CD4-positive, alpha-beta memory T cell (primary cell): ENCODE results near the gene FAT1. TPM values are rescaled to one million over a fixed set of nuclear protein-coding genes. Genes with fewer than 3 reads are reported as not detected.
A peak's percentile ranks its signal among the peaks of the same experiment; 100 is the strongest.

Experiments
- CTCF ChIA-PET: fragments of 350-600 bp; sonication (Branson Sonifier 250); formaldehyde crosslinking; loops from one replicate; lab custom pipeline; 2021; ENCODE audit warnings: inconsistent platforms; ENCODE audit not compliant: partially characterized antibody; lab: Charles Lee
- POLR2A ChIA-PET: fragments of 350-600 bp; sonication (Branson Sonifier 250); formaldehyde crosslinking; loops from one replicate; lab custom pipeline; 2021; ENCODE audit not compliant: partially characterized antibody; lab: Charles Lee
- DNase-seq, 5 donors: peaks; one replicate each; pipeline versions ENCODE4 v3.0.0 to v3.0.0-alpha.2; 2020 to 2022; ENCODE audit warnings: mixed read lengths in 1 of 5
- H3K27ac ChIP-seq: one replicate; pipeline ENCODE4 v1.7.0; 2013; ENCODE audit warnings: low read depth, low read length
- H3K27me3 ChIP-seq: 2 replicates; pipeline ENCODE4 v1.7.0; 2013; ENCODE audit warnings: mild to moderate bottlenecking, low read length, moderate library complexity; ENCODE audit not compliant: insufficient read depth
- H3K36me3 ChIP-seq: 2 replicates; pipeline ENCODE4 v1.7.0; 2013; ENCODE audit warnings: mild to moderate bottlenecking, low read length, moderate library complexity; ENCODE audit not compliant: insufficient read depth
- H3K4me1 ChIP-seq: 2 replicates; pipeline ENCODE4 v1.7.0; 2013; ENCODE audit warnings: mild to moderate bottlenecking, low read length, moderate library complexity; ENCODE audit not compliant: insufficient read depth
- H3K4me3 ChIP-seq, 2 donors: one replicate each; pipeline ENCODE4 v1.7.0; 2013; ENCODE audit warnings: low read length in 2 of 2, mild to moderate bottlenecking in 1 of 2
- H3K9me3 ChIP-seq, 2 donors: one replicate each; pipeline ENCODE4 v1.7.0; 2013; ENCODE audit warnings: low read length in 2 of 2, control low read depth in 1 of 2; ENCODE audit not compliant: control insufficient read depth in 1 of 2
- H3K27ac Mint-ChIP-seq, 7 donors: one replicate each; pipeline ENCODE4 v1.8.0; 2020 to 2021; ENCODE audit warnings: mixed read lengths in 7 of 7, mild to moderate bottlenecking in 6 of 7, inconsistent platforms in 3 of 7, moderate library complexity in 3 of 7
- H3K27me3 Mint-ChIP-seq, 2 donors: one replicate each; pipeline ENCODE4 v1.8.0; 2020 to 2021; ENCODE audit warnings: mixed read lengths in 2 of 2
- H3K36me3 Mint-ChIP-seq, 2 donors: one replicate each; pipeline ENCODE4 v1.8.0; 2020 to 2021; ENCODE audit warnings: mixed read lengths in 2 of 2, inconsistent platforms in 1 of 2, mild to moderate bottlenecking in 1 of 2
- H3K4me1 Mint-ChIP-seq, 4 donors: one replicate each; pipeline ENCODE4 v1.8.0; 2020 to 2021; ENCODE audit warnings: mixed read lengths in 4 of 4, mild to moderate bottlenecking in 1 of 4
- H3K4me3 Mint-ChIP-seq, 8 donors: one replicate each; pipeline ENCODE4 v1.8.0; 2020 to 2021; ENCODE audit warnings: mixed read lengths in 8 of 8, mild to moderate bottlenecking in 7 of 8, moderate library complexity in 6 of 8, inconsistent platforms in 3 of 8
- H3K9me3 Mint-ChIP-seq, 8 donors: one replicate each; pipeline ENCODE4 v1.8.0; 2020 to 2021; ENCODE audit warnings: mixed read lengths in 8 of 8, mild to moderate bottlenecking in 5 of 8, inconsistent platforms in 3 of 8, moderate library complexity in 1 of 8
- intact Hi-C: fragments of 100-400 bp; cut with micrococcal nuclease; formaldehyde crosslinking; loops from one replicate; pipeline ENCODE4 v1.15.1; 2023
- polyA plus RNA-seq, 2 donors: library from polyadenylated mRNA; unstranded; fragments of 300-500 nt; fragmentation: Illumina TruSeq; gene quantifications; one replicate each; pipeline ENCODE4 v1.2.3, GENCODE V29; 2021
- total RNA-seq, 2 experiments: library from RNA; stranded (reverse); gene quantifications; one replicate each; pipeline ENCODE4 v1.2.3, GENCODE V29; 2021

FAT1 gene
- total and polyA plus RNA-seq, 4 experiments from 2014 or later = not detected

DNA sequence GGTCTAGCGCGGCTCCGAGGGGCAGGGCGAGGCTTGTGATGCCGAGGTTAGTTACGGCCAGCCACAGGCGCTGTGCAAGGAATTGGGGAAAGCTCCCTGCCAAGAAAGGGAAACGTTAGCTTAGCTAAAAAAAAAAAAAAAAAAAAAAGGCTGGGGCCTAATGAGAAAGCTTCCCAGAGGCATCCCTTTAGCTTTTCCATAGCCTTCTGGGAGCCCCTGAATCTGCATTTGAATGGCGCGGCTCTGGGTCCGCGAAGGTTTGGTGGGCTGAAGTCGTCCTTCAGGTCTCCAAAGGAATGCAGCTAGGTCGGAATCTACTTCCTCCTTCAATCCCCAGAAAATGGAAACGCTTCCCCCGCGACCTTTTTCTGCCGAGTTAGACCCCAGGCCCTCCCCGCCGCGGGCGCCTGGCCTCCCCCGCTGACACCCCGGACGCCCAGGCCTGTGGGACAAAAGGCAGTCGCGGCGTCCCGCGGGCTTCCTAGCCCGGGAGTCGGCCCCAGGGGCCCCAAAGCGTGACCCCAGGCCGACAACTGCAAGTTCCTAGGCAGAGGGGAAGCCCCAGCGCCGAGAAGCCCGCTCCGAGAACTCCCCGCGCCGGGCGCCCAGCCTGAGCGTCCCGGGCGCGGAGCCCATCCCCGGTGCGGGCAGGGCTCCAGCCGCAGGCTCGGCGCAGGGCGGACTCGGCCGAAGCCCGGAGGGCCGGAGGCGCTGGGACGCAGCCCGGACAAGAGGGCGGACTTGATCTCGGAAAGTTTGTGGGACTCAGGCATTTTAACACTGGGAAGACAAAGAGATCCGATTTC, 605 bp upstream of the FAT1 start:
- Mint-ChIP-seq H3K4me3 (peak overlapping the region in 5 of 8 donors; percentile 7 to 73 (median 48)), H3K27ac (no peak overlapping the region), H3K4me1 (peaks cover 9 to 25% (median 17%) of the 10 kb centered on the region in 4 donors), H3K36me3 (peaks cover 1 to 4% of the 10 kb centered on the region in 2 donors), H3K9me3 (peaks cover 0 to 18% (median 8%) of the 10 kb centered on the region in 8 donors), H3K27me3 (peaks cover 42% of the 10 kb centered on the region in 2 donors)
- H3K36me3 ChIP-seq = no peaks in the 10 kb centered on the region
- no peaks in the 10 kb centered on the region for H3K9me3 ChIP-seq
- no peak overlapping the region for H3K4me3 ChIP-seq
- DNase-seq = no peak
- CTCF ChIA-PET = no interaction called here
- peaks cover 5% of the 10 kb centered on the region for H3K27me3 ChIP-seq
- H3K4me1 ChIP-seq = no peaks in the 10 kb centered on the region
- POLR2A ChIA-PET = no interaction called here
- intact Hi-C loops = no loop called here
- no peak overlapping the region for H3K27ac ChIP-seq

DNA sequence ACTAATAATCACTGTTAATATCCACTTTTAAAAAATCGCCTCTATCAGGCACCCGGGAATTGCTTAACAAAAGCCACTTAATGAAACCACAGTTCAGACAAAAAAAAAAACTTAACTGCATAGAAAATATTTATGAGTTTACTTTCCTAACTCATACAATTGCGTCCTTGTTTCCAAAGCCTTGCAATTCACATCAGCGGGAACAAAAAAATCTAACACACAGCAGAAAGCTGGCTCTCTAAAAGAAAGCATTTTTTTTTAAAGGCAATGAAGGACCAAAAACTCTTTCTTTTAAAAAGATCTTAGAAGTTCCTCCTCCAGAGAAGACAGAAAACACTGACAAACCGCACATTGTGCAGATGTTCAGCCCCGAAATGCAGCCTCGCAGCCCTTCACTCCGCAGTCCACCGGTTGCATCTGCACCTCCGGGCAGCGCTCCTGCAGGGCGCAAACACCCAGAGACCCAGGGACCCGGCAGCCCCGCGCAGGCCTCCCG, 812 bp downstream of the FAT1 start:
- peaks cover 0 to 24% (median 12%) of the 10 kb centered on the region in 8 donors for H3K9me3 Mint-ChIP-seq
- H3K4me3 Mint-ChIP-seq = peak overlapping the region in 7 of 8 donors; percentile 21 to 59 (median 46)
- ChIA-PET CTCF (no interaction called here), POLR2A (no interaction called here)
- no peak for DNase-seq
- peaks cover 1 to 5% of the 10 kb centered on the region in 2 donors for H3K36me3 Mint-ChIP-seq
- Histone ChIP-seq H3K4me3 (no peak overlapping the region), H3K9me3 (no peaks in the 10 kb centered on the region), H3K36me3 (no peaks in the 10 kb centered on the region), H3K4me1 (no peaks in the 10 kb centered on the region), H3K27me3 (no peaks in the 10 kb centered on the region), H3K27ac (no peak overlapping the region)
- H3K4me1 Mint-ChIP-seq = peaks cover 9 to 25% (median 17%) of the 10 kb centered on the region in 4 donors
- intact Hi-C loops = no loop called here
- H3K27ac Mint-ChIP-seq = no peak overlapping the region
- peaks cover 35 to 36% of the 10 kb centered on the region in 2 donors for H3K27me3 Mint-ChIP-seq

GRCh38 chr4:186719925-186720694, 3.5 kb downstream of the FAT1 start:
- Mint-ChIP-seq H3K27ac (no peak overlapping the region), H3K4me3 (no peak overlapping the region), H3K9me3 (peaks cover 0 to 34% (median 17%) of the 10 kb centered on the region in 8 donors), H3K27me3 (peaks cover 16% of the 10 kb centered on the region in 2 donors), H3K4me1 (peaks cover 4 to 10% (median 6%) of the 10 kb centered on the region in 4 donors), H3K36me3 (peaks cover 0 to 8% of the 10 kb centered on the region in 2 donors)
- no peaks in the 10 kb centered on the region for H3K4me1 ChIP-seq
- ChIA-PET POLR2A (no interaction called here), CTCF (no interaction called here)
- no peaks in the 10 kb centered on the region for H3K36me3 ChIP-seq
- no peak overlapping the region for H3K27ac ChIP-seq
- no peak overlapping the region for H3K4me3 ChIP-seq
- no peaks in the 10 kb centered on the region for H3K27me3 ChIP-seq
- no peak for DNase-seq
- intact Hi-C loops = no loop called here
- H3K9me3 ChIP-seq = no peaks in the 10 kb centered on the region

GRCh38 chr4:186717556-186717955, 6.1 kb downstream of the FAT1 start:
- H3K27me3 ChIP-seq = no peaks in the 10 kb centered on the region
- no peak for DNase-seq
- H3K9me3 ChIP-seq = no peaks in the 10 kb centered on the region
- Mint-ChIP-seq H3K27ac (no peak overlapping the region), H3K9me3 (peaks cover 0 to 29% (median 15%) of the 10 kb centered on the region in 8 donors), H3K27me3 (peaks cover 3 to 6% of the 10 kb centered on the region in 2 donors), H3K36me3 (peaks cover 0 to 4% of the 10 kb centered on the region in 2 donors), H3K4me1 (peaks cover 0 to 2% (median under 1%) of the 10 kb centered on the region in 4 donors), H3K4me3 (no peak overlapping the region)
- no peak overlapping the region for H3K27ac ChIP-seq
- CTCF ChIA-PET = no interaction called here
- no peaks in the 10 kb centered on the region for H3K4me1 ChIP-seq
- intact Hi-C loops = no loop called here
- POLR2A ChIA-PET = no interaction called here
- H3K36me3 ChIP-seq = no peaks in the 10 kb centered on the region
- no peak overlapping the region for H3K4me3 ChIP-seq

GRCh38 chr4:186715077-186715476, 8.6 kb downstream of the FAT1 start:
- Mint-ChIP-seq H3K9me3 (peaks cover 0 to 23% (median 10%) of the 10 kb centered on the region in 8 donors), H3K36me3 (peaks cover 0 to 4% of the 10 kb centered on the region in 2 donors), H3K4me1 (no peaks in the 10 kb centered on the region), H3K27me3 (no peaks in the 10 kb centered on the region), H3K27ac (no peak overlapping the region), H3K4me3 (no peak overlapping the region)
- no peak overlapping the region for H3K27ac ChIP-seq
- H3K9me3 ChIP-seq = no peaks in the 10 kb centered on the region
- ChIA-PET POLR2A (no interaction called here), CTCF (no interaction called here)
- intact Hi-C loops = no loop called here
- H3K4me3 ChIP-seq = no peak overlapping the region
- H3K27me3 ChIP-seq = no peaks in the 10 kb centered on the region
- H3K36me3 ChIP-seq = no peaks in the 10 kb centered on the region
- no peak for DNase-seq
- H3K4me1 ChIP-seq = no peaks in the 10 kb centered on the region

DNA sequence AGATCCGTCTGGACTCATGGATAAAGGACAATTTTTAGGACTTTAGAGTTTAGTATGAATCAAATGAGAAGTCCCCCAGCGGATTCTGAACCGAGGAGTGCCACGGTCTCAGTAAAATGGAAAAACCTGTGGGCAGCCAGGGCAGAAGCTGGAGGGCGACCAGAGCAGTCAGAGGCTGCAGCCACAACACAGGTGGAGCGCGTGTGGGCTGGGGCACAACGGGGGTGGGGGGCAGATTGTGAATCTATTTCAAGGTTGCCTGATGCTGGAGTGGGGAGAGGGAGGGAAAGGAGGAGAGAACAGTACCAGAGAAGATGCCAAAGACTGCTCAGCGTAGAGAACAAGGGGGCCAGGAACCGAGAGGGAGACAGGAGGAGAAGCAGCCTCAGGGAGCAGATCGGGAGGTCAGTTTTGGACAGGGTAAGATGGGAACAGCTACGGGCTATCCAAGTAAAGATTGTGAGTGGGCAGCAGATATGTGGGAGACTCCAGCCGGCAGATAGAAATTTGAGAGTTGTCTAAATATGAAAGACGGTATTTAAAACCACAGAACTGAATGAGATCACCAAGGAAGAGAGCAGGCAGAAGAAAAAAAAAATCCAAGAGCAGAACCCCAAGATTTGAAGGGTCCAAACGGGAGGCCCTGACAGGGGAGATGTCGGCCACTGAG, 9.5 kb downstream of the FAT1 start:
- peak overlapping the region in 1 of 7 donors; percentile 18 for H3K27ac Mint-ChIP-seq
- Histone ChIP-seq H3K4me1 (no peaks in the 10 kb centered on the region), H3K27ac (no peak overlapping the region), H3K27me3 (no peaks in the 10 kb centered on the region), H3K9me3 (no peaks in the 10 kb centered on the region), H3K4me3 (no peak overlapping the region), H3K36me3 (no peaks in the 10 kb centered on the region)
- H3K4me1 Mint-ChIP-seq = no peaks in the 10 kb centered on the region
- peaks cover 3 to 23% (median 10%) of the 10 kb centered on the region in 8 donors for H3K9me3 Mint-ChIP-seq
- no peak for DNase-seq
- no peaks in the 10 kb centered on the region for H3K27me3 Mint-ChIP-seq
- intact Hi-C loops = no loop called here
- peaks cover 0 to 4% of the 10 kb centered on the region in 2 donors for H3K36me3 Mint-ChIP-seq
- ChIA-PET POLR2A (no interaction called here), CTCF (no interaction called here)
- no peak overlapping the region for H3K4me3 Mint-ChIP-seq

DNA sequence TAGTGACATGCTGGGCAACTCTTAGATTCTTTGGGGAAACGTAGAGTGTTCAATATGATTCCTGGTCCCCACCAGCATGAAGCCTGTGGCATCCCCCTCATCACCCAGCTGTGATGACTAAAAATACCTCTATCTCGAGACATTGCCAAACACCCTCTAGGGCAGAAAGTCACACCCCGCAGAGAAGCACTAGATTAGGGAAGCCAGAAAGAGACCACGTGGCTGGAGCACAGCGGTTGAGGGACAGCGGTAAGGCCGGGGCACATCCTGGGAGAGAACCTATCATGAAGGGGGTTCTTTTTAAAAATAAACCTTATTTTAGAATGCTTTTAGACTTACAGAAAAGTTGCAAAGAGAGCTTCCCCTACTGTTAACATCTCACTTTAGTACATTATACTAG, 11.0 kb downstream of the FAT1 start:
- H3K36me3 ChIP-seq = no peaks in the 10 kb centered on the region
- no peaks in the 10 kb centered on the region for H3K4me1 Mint-ChIP-seq
- H3K27me3 ChIP-seq = no peaks in the 10 kb centered on the region
- H3K4me1 ChIP-seq = no peaks in the 10 kb centered on the region
- no peaks in the 10 kb centered on the region for H3K27me3 Mint-ChIP-seq
- H3K9me3 Mint-ChIP-seq = peaks cover 3 to 17% (median 4%) of the 10 kb centered on the region in 8 donors
- H3K4me3 Mint-ChIP-seq = no peak overlapping the region
- H3K36me3 Mint-ChIP-seq = peaks cover 0 to 2% of the 10 kb centered on the region in 2 donors
- ChIA-PET CTCF (no interaction called here), POLR2A (no interaction called here)
- intact Hi-C loops = no loop called here
- no peak for DNase-seq
- H3K27ac Mint-ChIP-seq = no peak overlapping the region
- H3K4me3 ChIP-seq = no peak overlapping the region
- no peak overlapping the region for H3K27ac ChIP-seq
- no peaks in the 10 kb centered on the region for H3K9me3 ChIP-seq
